ENCODE data around the gene HES1. TPM values are rescaled to one million over a fixed set of nuclear protein-coding genes. Genes with fewer than 3 reads are reported as not detected.

Gene HES1
- total and polyA plus RNA-seq, 4 donors: 5.3 to 12.5 (median 9.0) TPM

DNA sequence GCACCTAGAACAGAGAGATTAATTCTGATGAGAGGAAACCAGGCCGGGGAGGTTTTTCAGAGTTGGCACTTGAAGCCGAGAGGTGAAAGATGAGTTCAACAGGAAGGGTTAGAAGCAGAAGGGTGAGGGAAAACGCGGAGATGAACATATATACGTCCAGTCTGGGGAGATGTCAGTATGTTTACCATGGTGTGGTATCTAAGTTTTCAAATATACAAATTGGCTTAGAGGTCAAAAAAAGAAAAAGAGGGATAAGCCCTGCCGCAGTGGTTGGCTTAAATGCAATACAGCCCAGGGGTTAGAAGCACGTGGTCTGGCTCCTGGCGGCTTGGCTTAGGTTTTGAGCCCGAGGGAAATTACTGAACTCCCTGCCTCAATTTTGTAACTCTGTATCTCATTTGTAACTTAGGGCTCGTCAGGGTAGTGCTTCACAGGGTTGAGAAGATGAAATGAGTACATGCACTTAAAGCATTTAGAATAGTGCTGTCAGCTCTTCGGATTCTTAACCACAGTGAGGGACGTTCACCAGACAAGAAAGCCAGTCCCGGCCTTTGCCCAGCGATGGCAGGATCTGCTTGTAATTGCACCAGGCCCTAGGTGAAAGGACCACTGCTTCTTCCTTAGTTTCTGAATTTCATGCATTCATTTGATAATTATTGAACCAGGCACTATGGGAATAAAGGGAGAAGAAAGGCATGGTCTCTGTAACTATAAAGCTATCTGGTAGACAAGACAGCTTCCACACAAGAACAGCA is 6.4 kb downstream of the HES1 start:
- WGBS: 31% methylated on average over 14 of the region's 14 CpGs
- H3K27me3 ChIP-seq (ENCODE audit: control insufficient read depth in 4 of 4, insufficient read depth in 4 of 4, low read length in 3 of 4): no peaks in the 10 kb centered on the region
- no peak for DNase-seq (ENCODE audit: low spot score)
- H3K9ac ChIP-seq (ENCODE audit: low read depth in 1 of 2, low read length in 2 of 2): peak overlapping the region; percentile 78 to 85
- peaks cover 0 to 7% (median 0%) of the 10 kb centered on the region in 4 donors for H3K36me3 ChIP-seq (ENCODE audit: control insufficient read depth in 4 of 4, insufficient read depth in 3 of 4, low read depth in 1 of 4, low read length in 3 of 4)
- peak; percentile 26 to 75 for TF ChIP-seq RXRA (IDR thresholded peaks at IDR 0.05)
- TF ChIP-seq, protein P1, sequence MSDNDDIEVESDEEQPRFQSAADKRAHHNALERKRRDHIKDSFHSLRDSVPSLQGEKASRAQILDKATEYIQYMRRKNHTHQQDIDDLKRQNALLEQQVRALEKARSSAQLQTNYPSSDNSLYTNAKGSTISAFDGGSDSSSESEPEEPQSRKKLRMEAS (IDR thresholded peaks at IDR 0.05): peak; percentile 14
- TF ChIP-seq YY1 (IDR thresholded peaks at IDR 0.05): no peak
- peak; percentile 8 to 9 for TF ChIP-seq HNF4A (conservative IDR thresholded peaks at IDR 0.05)
- peak; percentile 65 for TF ChIP-seq NR2F2 (IDR thresholded peaks at IDR 0.05)
- TF ChIP-seq HNF4G (IDR thresholded peaks at IDR 0.05): no peak
- H3K9me3 ChIP-seq (ENCODE audit: control insufficient read depth in 4 of 4, low read length in 3 of 4): no peaks in the 10 kb centered on the region
- H3K4me1 ChIP-seq (ENCODE audit: control insufficient read depth in 4 of 4, insufficient read depth in 4 of 4, low read length in 3 of 4): peaks cover 10 to 41% (median 28%) of the 10 kb centered on the region in 4 donors
- H3K27ac ChIP-seq (ENCODE audit: low read depth in 1 of 2, low read length in 2 of 2): peak overlapping the region; percentile 98
- H3K4me3 ChIP-seq (ENCODE audit: low read depth in 1 of 3, low read length in 3 of 3): no peak overlapping the region

DNA sequence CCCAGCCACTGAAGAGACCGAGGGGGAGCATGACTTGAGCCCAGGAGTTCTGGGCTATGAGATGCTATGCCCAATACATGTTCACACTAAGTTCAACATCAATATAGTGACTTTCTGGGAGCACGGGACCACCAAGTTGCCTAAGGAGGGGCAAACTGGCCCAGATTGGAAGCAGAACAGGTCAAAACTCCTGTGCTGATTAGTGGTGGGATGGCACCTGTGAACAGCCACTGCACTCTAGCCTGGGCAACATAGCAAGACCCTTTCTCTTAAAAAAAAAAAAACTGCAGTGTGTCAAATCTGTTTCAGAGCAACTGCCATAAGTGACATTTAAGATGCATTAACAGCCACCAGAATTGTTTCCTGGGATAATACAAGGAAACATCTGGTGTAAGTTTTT is 9.8 kb downstream of the HES1 start:
- Histone ChIP-seq H3K36me3 (ENCODE audit: control insufficient read depth in 4 of 4, insufficient read depth in 3 of 4, low read depth in 1 of 4, low read length in 3 of 4) (no peaks in the 10 kb centered on the region), H3K27me3 (ENCODE audit: control insufficient read depth in 4 of 4, insufficient read depth in 4 of 4, low read length in 3 of 4) (no peaks in the 10 kb centered on the region), H3K9me3 (ENCODE audit: control insufficient read depth in 4 of 4, low read length in 3 of 4) (no peaks in the 10 kb centered on the region), H3K4me1 (ENCODE audit: control insufficient read depth in 4 of 4, insufficient read depth in 4 of 4, low read length in 3 of 4) (peaks cover 8 to 32% (median 21%) of the 10 kb centered on the region in 4 donors), H3K27ac (ENCODE audit: low read depth in 1 of 2, low read length in 2 of 2) (no peak overlapping the region), H3K4me3 (ENCODE audit: low read depth in 1 of 3, low read length in 3 of 3) (no peak overlapping the region), H3K9ac (ENCODE audit: low read depth in 1 of 2, low read length in 2 of 2) (no peak overlapping the region)
- WGBS: 97% methylated on average over 2 of the region's 2 CpGs
- TF ChIP-seq HNF4G (IDR thresholded peaks at IDR 0.05) (no peak), SP1 (IDR thresholded peaks at IDR 0.05) (no peak), JUND (IDR thresholded peaks at IDR 0.05) (no peak), FOXA1 (IDR thresholded peaks at IDR 0.05) (no peak), GABPA (IDR thresholded peaks at IDR 0.05 in 1 of 2, conservative IDR thresholded peaks at IDR 0.05 in 1 of 2) (no peak), YY1 (IDR thresholded peaks at IDR 0.05) (no peak)
- TF ChIP-seq, protein P2, sequence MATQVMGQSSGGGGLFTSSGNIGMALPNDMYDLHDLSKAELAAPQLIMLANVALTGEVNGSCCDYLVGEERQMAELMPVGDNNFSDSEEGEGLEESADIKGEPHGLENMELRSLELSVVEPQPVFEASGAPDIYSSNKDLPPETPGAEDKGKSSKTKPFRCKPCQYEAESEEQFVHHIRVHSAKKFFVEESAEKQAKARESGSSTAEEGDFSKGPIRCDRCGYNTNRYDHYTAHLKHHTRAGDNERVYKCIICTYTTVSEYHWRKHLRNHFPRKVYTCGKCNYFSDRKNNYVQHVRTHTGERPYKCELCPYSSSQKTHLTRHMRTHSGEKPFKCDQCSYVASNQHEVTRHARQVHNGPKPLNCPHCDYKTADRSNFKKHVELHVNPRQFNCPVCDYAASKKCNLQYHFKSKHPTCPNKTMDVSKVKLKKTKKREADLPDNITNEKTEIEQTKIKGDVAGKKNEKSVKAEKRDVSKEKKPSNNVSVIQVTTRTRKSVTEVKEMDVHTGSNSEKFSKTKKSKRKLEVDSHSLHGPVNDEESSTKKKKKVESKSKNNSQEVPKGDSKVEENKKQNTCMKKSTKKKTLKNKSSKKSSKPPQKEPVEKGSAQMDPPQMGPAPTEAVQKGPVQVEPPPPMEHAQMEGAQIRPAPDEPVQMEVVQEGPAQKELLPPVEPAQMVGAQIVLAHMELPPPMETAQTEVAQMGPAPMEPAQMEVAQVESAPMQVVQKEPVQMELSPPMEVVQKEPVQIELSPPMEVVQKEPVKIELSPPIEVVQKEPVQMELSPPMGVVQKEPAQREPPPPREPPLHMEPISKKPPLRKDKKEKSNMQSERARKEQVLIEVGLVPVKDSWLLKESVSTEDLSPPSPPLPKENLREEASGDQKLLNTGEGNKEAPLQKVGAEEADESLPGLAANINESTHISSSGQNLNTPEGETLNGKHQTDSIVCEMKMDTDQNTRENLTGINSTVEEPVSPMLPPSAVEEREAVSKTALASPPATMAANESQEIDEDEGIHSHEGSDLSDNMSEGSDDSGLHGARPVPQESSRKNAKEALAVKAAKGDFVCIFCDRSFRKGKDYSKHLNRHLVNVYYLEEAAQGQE (IDR thresholded peaks at IDR 0.05): no peak
- DNase-seq (ENCODE audit: low spot score): no peak

DNA sequence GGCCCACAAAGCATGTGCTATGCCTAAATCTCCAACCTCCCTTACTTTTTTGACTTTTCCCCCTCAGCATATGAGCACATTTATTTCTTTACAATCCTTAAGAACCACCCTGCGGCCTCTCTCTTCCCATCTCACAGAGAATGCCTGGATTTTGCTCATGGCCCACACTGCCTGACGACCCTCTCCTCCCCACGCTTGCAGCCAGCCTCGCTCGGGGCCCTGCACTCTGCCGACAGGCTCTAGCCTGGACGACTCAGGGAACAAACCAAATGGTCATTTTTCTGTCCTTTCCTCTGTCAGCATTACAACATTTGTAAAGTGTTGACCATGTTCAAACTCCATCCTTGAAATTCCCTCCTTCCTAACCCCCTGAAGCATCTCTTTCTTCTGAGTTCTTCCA is 11.7 kb downstream of the HES1 start:
- Histone ChIP-seq H3K4me1 (ENCODE audit: control insufficient read depth in 4 of 4, insufficient read depth in 4 of 4, low read length in 3 of 4) (peaks cover 5 to 19% (median 12%) of the 10 kb centered on the region in 4 donors), H3K9me3 (ENCODE audit: control insufficient read depth in 4 of 4, low read length in 3 of 4) (no peaks in the 10 kb centered on the region), H3K36me3 (ENCODE audit: control insufficient read depth in 4 of 4, insufficient read depth in 3 of 4, low read depth in 1 of 4, low read length in 3 of 4) (no peaks in the 10 kb centered on the region), H3K27me3 (ENCODE audit: control insufficient read depth in 4 of 4, insufficient read depth in 4 of 4, low read length in 3 of 4) (no peaks in the 10 kb centered on the region), H3K9ac (ENCODE audit: low read depth in 1 of 2, low read length in 2 of 2) (no peak overlapping the region), H3K27ac (ENCODE audit: low read depth in 1 of 2, low read length in 2 of 2) (no peak overlapping the region), H3K4me3 (ENCODE audit: low read depth in 1 of 3, low read length in 3 of 3) (no peak overlapping the region)
- no peak for TF ChIP-seq HNF4A (conservative IDR thresholded peaks at IDR 0.05)
- WGBS: 92% methylated on average over 7 of the region's 7 CpGs
- no peak for DNase-seq (ENCODE audit: low spot score)
